Loucy (cell line): Measurements from ENCODE around the gene KLHL35.

Source experiments
- H2AFZ ChIP-seq: fragments of 200-600 bp; sonication (generic); 2 replicates; pipeline ENCODE4 v1.6.0; 2016; ENCODE audit warnings: antibody characterized with exemption, mild to moderate bottlenecking, low read length, moderate library complexity
- H3F3A ChIP-seq: fragments of 200-600 bp; 2 replicates; pipeline ENCODE4 v1.6.0; 2016; ENCODE audit warnings: antibody characterized with exemption, low read depth, mild to moderate bottlenecking
- H3K27me3 ChIP-seq: fragments of 200-600 bp; sonication (generic); 2 replicates; pipeline ENCODE4 v1.6.1; 2014; ENCODE audit warnings: low read length, mild to moderate bottlenecking; ENCODE audit not compliant: insufficient read depth, poor library complexity, severe bottlenecking
- H3K36me3 ChIP-seq: fragments of 200-600 bp; sonication (generic); 2 replicates; pipeline ENCODE4 v1.6.1; 2016; ENCODE audit warnings: low read length; ENCODE audit not compliant: insufficient read depth
- H3K4me1 ChIP-seq: fragments of 200-600 bp; sonication (generic); 2 replicates; pipeline ENCODE4 v1.5.1; 2014; ENCODE audit warnings: low read length, mild to moderate bottlenecking; ENCODE audit not compliant: insufficient read depth, poor library complexity, severe bottlenecking
- H3K4me2 ChIP-seq: fragments of 200-600 bp; sonication (generic); 2 replicates; pipeline ENCODE4 v1.6.0; 2014; ENCODE audit warnings: antibody characterized with exemption, low read length, low read depth, mild to moderate bottlenecking; ENCODE audit not compliant: poor library complexity, severe bottlenecking
- H3K4me3 ChIP-seq: fragments of 200-600 bp; sonication (generic); 2 replicates; pipeline ENCODE4 v1.5.1; 2014; ENCODE audit warnings: low read length, mild to moderate bottlenecking, mixed read lengths; ENCODE audit not compliant: poor library complexity, severe bottlenecking
- H3K79me2 ChIP-seq: fragments of 200-600 bp; sonication (generic); 2 replicates; pipeline ENCODE4 v1.6.1; 2014; ENCODE audit warnings: low read length; ENCODE audit not compliant: insufficient read depth
- H3K9ac ChIP-seq: fragments of 200-600 bp; sonication (generic); 2 replicates; pipeline ENCODE4 v1.6.0; 2014; ENCODE audit warnings: mild to moderate bottlenecking, low read depth, low read length, moderate library complexity; ENCODE audit not compliant: poor library complexity, severe bottlenecking
- H3K9me2 ChIP-seq: fragments of 200-600 bp; sonication (generic); replicated peaks from 2 replicates; pipeline ENCODE4 v1.6.1; 2016; ENCODE audit warnings: low read depth, low read length, mixed read lengths
- H3K9me3 ChIP-seq: fragments of 200-600 bp; sonication (generic); 2 replicates; pipeline ENCODE4 v1.6.1; 2014; ENCODE audit warnings: mild to moderate bottlenecking, antibody characterized with exemption, low read length, low read depth; ENCODE audit not compliant: insufficient read depth
- H4K20me1 ChIP-seq: fragments of 200-600 bp; sonication (generic); 2 replicates; pipeline ENCODE4 v1.6.0; 2014; ENCODE audit warnings: antibody characterized with exemption, low read length, mild to moderate bottlenecking; ENCODE audit not compliant: insufficient read depth, poor library complexity, severe bottlenecking
- CTCF ChIP-seq: fragments of 200-600 bp; sonication (generic); conservative IDR thresholded peaks from 2 replicates; pipeline ENCODE4 v1.5.1; 2014; ENCODE audit warnings: mild to moderate bottlenecking, antibody characterized with exemption, low read length
- EZH2phosphoT487 ChIP-seq: fragments of 200-600 bp; IDR thresholded peaks from 2 replicates; pipeline ENCODE4 v1.6.1; 2018; ENCODE audit warnings: antibody characterized with exemption, mild to moderate bottlenecking, moderate library complexity, borderline replicate concordance

The KLHL35 gene

DNA sequence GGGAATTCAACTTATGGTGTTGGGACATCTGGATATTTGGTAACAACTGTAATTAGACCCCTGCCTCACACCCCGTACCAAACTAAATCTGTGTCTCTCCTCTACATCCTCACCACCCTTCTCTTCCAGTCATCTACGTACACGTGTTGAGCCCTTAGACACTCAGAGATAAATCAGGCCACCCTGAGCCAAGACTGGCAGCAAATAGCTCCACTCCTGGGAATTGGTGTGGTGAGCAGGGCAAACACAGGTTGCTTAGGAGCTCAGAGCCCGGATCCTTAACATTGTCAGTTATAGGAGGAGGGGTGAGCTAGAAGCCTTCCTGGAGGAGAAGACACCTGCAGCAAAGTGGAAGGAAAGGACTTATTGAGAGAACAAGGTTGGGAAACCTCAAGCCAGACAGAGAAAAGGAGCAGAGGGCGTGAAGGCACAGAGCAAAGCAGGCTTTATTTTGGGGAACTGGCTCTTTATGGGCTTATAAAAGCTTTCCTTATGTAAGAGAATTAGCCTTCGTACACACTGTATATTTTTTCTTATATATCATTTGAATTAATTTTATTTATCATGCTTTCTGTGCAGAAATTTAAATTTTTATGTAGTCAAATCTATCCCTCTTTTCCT, 36.9 kb upstream of the KLHL35 start:
- Histone ChIP-seq H2AFZ (no peak overlapping the region), H3K36me3 (no peaks in the 10 kb centered on the region), H3K79me2 (no peaks in the 10 kb centered on the region), H3K4me2 (no peak overlapping the region), H3K9ac (no peak overlapping the region), H4K20me1 (no peaks in the 10 kb centered on the region), H3K4me1 (peaks cover 16% of the 10 kb centered on the region), H3F3A (no peaks in the 10 kb centered on the region), H3K4me3 (no peak overlapping the region), H3K9me2 (no peaks in the 10 kb centered on the region), H3K27me3 (no peaks in the 10 kb centered on the region), H3K9me3 (no peaks in the 10 kb centered on the region)
- TF ChIP-seq CTCF: no peak
- no peak for TF ChIP-seq EZH2phosphoT487

- H3K9ac ChIP-seq: no peak overlapping the region
- no peaks in the 10 kb centered on the region for H3K9me3 ChIP-seq
- H3K4me2 ChIP-seq: no peak overlapping the region
- TF ChIP-seq EZH2phosphoT487 (no peak), CTCF (no peak)
- no peaks in the 10 kb centered on the region for H3K79me2 ChIP-seq
- H2AFZ ChIP-seq: no peak overlapping the region
- no peaks in the 10 kb centered on the region for H3K27me3 ChIP-seq
- no peaks in the 10 kb centered on the region for H3F3A ChIP-seq
- H3K36me3 ChIP-seq: no peaks in the 10 kb centered on the region
- no peak overlapping the region for H3K4me3 ChIP-seq
- H3K4me1 ChIP-seq: peaks cover 6% of the 10 kb centered on the region
- no peaks in the 10 kb centered on the region for H4K20me1 ChIP-seq
- no peaks in the 10 kb centered on the region for H3K9me2 ChIP-seq
Observed at GRCh38 chr11:75468534-75469340, 35.7 kb upstream of the KLHL35 start.

DNA sequence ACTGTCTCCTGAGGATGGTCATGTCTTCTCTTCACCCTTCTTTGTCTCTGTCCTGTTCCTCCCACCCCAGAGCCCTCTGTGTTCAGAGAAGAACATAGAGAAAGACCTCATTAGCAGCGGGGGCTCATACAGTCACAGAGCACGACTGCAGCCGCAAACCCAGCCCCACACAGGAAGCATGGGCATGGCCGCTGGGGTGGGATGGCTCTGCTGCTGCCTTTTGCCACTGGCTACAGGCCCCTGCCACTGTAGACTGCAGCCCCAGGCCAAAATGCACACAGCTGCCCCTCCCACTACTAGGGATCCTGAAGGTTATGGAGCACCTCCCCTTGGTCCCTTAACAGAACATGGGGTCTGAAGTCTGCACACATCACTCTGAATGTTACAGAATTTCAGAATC, 34.9 kb upstream of the KLHL35 start:
- H3K4me2 ChIP-seq: no peak overlapping the region
- H3F3A ChIP-seq: no peaks in the 10 kb centered on the region
- H3K9ac ChIP-seq: no peak overlapping the region
- TF ChIP-seq CTCF: no peak
- TF ChIP-seq EZH2phosphoT487: no peak
- H3K4me3 ChIP-seq: no peak overlapping the region
- no peaks in the 10 kb centered on the region for H4K20me1 ChIP-seq
- no peaks in the 10 kb centered on the region for H3K27me3 ChIP-seq
- H2AFZ ChIP-seq: no peak overlapping the region
- H3K9me2 ChIP-seq: no peaks in the 10 kb centered on the region
- no peaks in the 10 kb centered on the region for H3K9me3 ChIP-seq
- H3K36me3 ChIP-seq: no peaks in the 10 kb centered on the region
- H3K4me1 ChIP-seq: peaks cover 6% of the 10 kb centered on the region
- H3K79me2 ChIP-seq: no peaks in the 10 kb centered on the region
